ENCODE measurements around the gene ADGRB3. TPM values are rescaled to one million over a fixed set of nuclear protein-coding genes. Genes with fewer than 3 reads are reported as not detected.

The ADGRB3 gene
- polyA plus RNA-seq, 1 of the 3 experiments (the other 2 are of a cell fraction) = 0.12 TPM

DNA sequence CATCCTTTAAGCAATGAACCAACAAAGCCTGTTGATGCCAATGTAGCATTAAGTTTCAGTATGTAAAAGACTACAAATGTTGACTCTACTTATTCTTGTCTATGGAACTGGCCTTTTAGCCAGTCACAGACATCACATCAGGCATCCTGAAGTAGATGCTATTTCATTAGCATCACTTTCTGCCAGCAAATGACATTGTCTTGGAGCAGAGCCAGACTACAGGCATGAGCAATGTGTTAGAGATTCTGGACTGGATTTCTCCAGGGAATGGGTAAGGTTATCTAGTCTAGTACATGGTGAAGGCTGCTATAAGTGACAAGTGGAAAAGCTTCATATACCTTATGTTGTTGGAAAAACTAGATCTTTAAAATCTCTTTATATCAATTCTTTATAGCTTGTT is 142.9 kb downstream of the ADGRB3 start:
- ChIA-PET CTCF (interaction anchor here (0.9 to 7.4 kb wide), 14 partner anchors 16 to 1330 kb away, joined by 3 to 153 read pairs (median 3); partner anchors contain the start of gene ADGRB3), POLR2A (no interaction called here)
- H3K4me3 ChIP-seq (ENCODE audit: low read depth in 2 of 2, low read length in 1 of 2) = no peak overlapping the region
- H3K79me2 ChIP-seq (ENCODE audit: insufficient read depth) = no peaks in the 10 kb centered on the region
- H3K4me2 ChIP-seq = no peak overlapping the region
- H3F3A ChIP-seq (replicated peaks; ENCODE audit: insufficient read depth) = no peaks in the 10 kb centered on the region
- no peak overlapping the region for H2AFZ ChIP-seq (ENCODE audit: low read depth)
- H3K9ac ChIP-seq = no peak overlapping the region
- H4K20me1 ChIP-seq (ENCODE audit: insufficient read depth) = no peaks in the 10 kb centered on the region
- peak overlapping the region in 1 of 2 experiments; percentile 83; a peak in 2 of 4 replicates for H3K27ac ChIP-seq (ENCODE audit: low read depth in 2 of 2, low read length in 1 of 2)
- no peaks in the 10 kb centered on the region for H3K27me3 ChIP-seq (ENCODE audit: insufficient read depth)
- DNase-seq = peak; percentile 36
- no peaks in the 10 kb centered on the region for H3K36me3 ChIP-seq (replicated peaks in 1 of 2; ENCODE audit: control insufficient read depth in 1 of 2, insufficient read depth in 2 of 2, low read length in 1 of 2)
- no peaks in the 10 kb centered on the region for H3K9me3 ChIP-seq
- peaks cover 0 to 13% of the 10 kb centered on the region in 2 experiments; a peak in 2 of 4 replicates for H3K4me1 ChIP-seq (ENCODE audit: control insufficient read depth in 1 of 2, insufficient read depth in 2 of 2, low read depth in 1 of 2, low read length in 1 of 2)
- H3K9me2 ChIP-seq = no peaks in the 10 kb centered on the region
- peak; percentile 72 for TF ChIP-seq CHD2 (IDR thresholded peaks at IDR 0.05; ENCODE audit: low read length, partially characterized antibody)
- TF ChIP-seq SMC3 (IDR thresholded peaks at IDR 0.05; ENCODE audit: low read depth, low read length) = peak; percentile 2; the same call in 1 of the 2 replicates
- no peak for TF ChIP-seq RFX5 (IDR thresholded peaks at IDR 0.05; ENCODE audit: low read length)
- no peak for TF ChIP-seq TAF1 (IDR thresholded peaks at IDR 0.05; ENCODE audit: borderline replicate concordance, low read depth, low read length)
- TF ChIP-seq, protein P1, sequence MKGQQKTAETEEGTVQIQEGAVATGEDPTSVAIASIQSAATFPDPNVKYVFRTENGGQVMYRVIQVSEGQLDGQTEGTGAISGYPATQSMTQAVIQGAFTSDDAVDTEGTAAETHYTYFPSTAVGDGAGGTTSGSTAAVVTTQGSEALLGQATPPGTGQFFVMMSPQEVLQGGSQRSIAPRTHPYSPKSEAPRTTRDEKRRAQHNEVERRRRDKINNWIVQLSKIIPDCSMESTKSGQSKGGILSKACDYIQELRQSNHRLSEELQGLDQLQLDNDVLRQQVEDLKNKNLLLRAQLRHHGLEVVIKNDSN (IDR thresholded peaks at IDR 0.05; ENCODE audit: borderline replicate concordance, low read depth) = no peak
- no peak for TF ChIP-seq MEF2A (IDR thresholded peaks at IDR 0.05; ENCODE audit: borderline replicate concordance, low read depth)
- TF ChIP-seq ZBTB33 (IDR thresholded peaks at IDR 0.05; ENCODE audit: borderline replicate concordance, low read depth) = no peak
- TF ChIP-seq, protein P2, sequence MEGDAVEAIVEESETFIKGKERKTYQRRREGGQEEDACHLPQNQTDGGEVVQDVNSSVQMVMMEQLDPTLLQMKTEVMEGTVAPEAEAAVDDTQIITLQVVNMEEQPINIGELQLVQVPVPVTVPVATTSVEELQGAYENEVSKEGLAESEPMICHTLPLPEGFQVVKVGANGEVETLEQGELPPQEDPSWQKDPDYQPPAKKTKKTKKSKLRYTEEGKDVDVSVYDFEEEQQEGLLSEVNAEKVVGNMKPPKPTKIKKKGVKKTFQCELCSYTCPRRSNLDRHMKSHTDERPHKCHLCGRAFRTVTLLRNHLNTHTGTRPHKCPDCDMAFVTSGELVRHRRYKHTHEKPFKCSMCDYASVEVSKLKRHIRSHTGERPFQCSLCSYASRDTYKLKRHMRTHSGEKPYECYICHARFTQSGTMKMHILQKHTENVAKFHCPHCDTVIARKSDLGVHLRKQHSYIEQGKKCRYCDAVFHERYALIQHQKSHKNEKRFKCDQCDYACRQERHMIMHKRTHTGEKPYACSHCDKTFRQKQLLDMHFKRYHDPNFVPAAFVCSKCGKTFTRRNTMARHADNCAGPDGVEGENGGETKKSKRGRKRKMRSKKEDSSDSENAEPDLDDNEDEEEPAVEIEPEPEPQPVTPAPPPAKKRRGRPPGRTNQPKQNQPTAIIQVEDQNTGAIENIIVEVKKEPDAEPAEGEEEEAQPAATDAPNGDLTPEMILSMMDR (IDR thresholded peaks at IDR 0.05) = no peak
- TF ChIP-seq RXRA (IDR thresholded peaks at IDR 0.05; ENCODE audit: borderline replicate concordance, low read depth) = no peak
- TF ChIP-seq, protein P3, sequence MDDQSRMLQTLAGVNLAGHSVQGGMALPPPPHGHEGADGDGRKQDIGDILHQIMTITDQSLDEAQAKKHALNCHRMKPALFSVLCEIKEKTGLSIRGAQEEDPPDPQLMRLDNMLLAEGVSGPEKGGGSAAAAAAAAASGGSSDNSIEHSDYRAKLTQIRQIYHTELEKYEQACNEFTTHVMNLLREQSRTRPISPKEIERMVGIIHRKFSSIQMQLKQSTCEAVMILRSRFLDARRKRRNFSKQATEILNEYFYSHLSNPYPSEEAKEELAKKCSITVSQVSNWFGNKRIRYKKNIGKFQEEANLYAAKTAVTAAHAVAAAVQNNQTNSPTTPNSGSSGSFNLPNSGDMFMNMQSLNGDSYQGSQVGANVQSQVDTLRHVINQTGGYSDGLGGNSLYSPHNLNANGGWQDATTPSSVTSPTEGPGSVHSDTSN (IDR thresholded peaks at IDR 0.05) = no peak
- TF ChIP-seq, protein P4, sequence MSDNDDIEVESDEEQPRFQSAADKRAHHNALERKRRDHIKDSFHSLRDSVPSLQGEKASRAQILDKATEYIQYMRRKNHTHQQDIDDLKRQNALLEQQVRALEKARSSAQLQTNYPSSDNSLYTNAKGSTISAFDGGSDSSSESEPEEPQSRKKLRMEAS (IDR thresholded peaks at IDR 0.05; ENCODE audit: low read depth) = no peak
- TF ChIP-seq JUND (IDR thresholded peaks at IDR 0.05) = no peak
- no peak for TF ChIP-seq YY1 (IDR thresholded peaks at IDR 0.05; ENCODE audit: low read depth)
- TF ChIP-seq RCOR1 (IDR thresholded peaks at IDR 0.05; ENCODE audit: low read length) = peak; percentile 64; the same call in 1 of the 2 replicates
- TF ChIP-seq, protein P5, sequence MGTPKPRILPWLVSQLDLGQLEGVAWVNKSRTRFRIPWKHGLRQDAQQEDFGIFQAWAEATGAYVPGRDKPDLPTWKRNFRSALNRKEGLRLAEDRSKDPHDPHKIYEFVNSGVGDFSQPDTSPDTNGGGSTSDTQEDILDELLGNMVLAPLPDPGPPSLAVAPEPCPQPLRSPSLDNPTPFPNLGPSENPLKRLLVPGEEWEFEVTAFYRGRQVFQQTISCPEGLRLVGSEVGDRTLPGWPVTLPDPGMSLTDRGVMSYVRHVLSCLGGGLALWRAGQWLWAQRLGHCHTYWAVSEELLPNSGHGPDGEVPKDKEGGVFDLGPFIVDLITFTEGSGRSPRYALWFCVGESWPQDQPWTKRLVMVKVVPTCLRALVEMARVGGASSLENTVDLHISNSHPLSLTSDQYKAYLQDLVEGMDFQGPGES (IDR thresholded peaks at IDR 0.05; ENCODE audit: low read depth, low read length) = no peak
- TF ChIP-seq FOSL2 (IDR thresholded peaks at IDR 0.05; ENCODE audit: borderline replicate concordance, low read depth) = no peak
- TF ChIP-seq ELF1 (IDR thresholded peaks at IDR 0.05) = no peak
- peak; percentile 61 for TF ChIP-seq GATA2 (CRISPR knock-in tag; IDR thresholded peaks at IDR 0.05)
- peak; percentile 70; the same call in 1 of the 2 replicates for TF ChIP-seq MXI1 (IDR thresholded peaks at IDR 0.05; ENCODE audit: low read depth, low read length)
- TF ChIP-seq, protein P6, sequence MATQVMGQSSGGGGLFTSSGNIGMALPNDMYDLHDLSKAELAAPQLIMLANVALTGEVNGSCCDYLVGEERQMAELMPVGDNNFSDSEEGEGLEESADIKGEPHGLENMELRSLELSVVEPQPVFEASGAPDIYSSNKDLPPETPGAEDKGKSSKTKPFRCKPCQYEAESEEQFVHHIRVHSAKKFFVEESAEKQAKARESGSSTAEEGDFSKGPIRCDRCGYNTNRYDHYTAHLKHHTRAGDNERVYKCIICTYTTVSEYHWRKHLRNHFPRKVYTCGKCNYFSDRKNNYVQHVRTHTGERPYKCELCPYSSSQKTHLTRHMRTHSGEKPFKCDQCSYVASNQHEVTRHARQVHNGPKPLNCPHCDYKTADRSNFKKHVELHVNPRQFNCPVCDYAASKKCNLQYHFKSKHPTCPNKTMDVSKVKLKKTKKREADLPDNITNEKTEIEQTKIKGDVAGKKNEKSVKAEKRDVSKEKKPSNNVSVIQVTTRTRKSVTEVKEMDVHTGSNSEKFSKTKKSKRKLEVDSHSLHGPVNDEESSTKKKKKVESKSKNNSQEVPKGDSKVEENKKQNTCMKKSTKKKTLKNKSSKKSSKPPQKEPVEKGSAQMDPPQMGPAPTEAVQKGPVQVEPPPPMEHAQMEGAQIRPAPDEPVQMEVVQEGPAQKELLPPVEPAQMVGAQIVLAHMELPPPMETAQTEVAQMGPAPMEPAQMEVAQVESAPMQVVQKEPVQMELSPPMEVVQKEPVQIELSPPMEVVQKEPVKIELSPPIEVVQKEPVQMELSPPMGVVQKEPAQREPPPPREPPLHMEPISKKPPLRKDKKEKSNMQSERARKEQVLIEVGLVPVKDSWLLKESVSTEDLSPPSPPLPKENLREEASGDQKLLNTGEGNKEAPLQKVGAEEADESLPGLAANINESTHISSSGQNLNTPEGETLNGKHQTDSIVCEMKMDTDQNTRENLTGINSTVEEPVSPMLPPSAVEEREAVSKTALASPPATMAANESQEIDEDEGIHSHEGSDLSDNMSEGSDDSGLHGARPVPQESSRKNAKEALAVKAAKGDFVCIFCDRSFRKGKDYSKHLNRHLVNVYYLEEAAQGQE (IDR thresholded peaks at IDR 0.05; ENCODE audit: low read depth, low read length) = no peak
- no peak for TF ChIP-seq FOXJ3 (CRISPR knock-in tag; IDR thresholded peaks at IDR 0.05)
- TF ChIP-seq FOXM1 (IDR thresholded peaks at IDR 0.05; ENCODE audit: low read depth) = no peak
- no peak for TF ChIP-seq TEAD4 (IDR thresholded peaks at IDR 0.05; ENCODE audit: borderline replicate concordance, insufficient read depth)
- peak; percentile 26 for TF ChIP-seq RAD21 (IDR thresholded peaks at IDR 0.05; ENCODE audit: low read length)
- TF ChIP-seq NRF1 (IDR thresholded peaks at IDR 0.05; ENCODE audit: low read depth, low read length) = no peak
